ELF-1 (cell line): Measurements from ENCODE around the gene ENDOU.

Source experiments
- DNase-seq: peaks from one replicate; pipeline ENCODE4 v3.0.0-alpha.2; 2016; ENCODE audit warnings: low read depth, low spot score

Gene ENDOU, protein sequence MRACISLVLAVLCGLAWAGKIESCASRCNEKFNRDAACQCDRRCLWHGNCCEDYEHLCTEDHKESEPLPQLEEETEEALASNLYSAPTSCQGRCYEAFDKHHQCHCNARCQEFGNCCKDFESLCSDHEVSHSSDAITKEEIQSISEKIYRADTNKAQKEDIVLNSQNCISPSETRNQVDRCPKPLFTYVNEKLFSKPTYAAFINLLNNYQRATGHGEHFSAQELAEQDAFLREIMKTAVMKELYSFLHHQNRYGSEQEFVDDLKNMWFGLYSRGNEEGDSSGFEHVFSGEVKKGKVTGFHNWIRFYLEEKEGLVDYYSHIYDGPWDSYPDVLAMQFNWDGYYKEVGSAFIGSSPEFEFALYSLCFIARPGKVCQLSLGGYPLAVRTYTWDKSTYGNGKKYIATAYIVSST

DNA sequence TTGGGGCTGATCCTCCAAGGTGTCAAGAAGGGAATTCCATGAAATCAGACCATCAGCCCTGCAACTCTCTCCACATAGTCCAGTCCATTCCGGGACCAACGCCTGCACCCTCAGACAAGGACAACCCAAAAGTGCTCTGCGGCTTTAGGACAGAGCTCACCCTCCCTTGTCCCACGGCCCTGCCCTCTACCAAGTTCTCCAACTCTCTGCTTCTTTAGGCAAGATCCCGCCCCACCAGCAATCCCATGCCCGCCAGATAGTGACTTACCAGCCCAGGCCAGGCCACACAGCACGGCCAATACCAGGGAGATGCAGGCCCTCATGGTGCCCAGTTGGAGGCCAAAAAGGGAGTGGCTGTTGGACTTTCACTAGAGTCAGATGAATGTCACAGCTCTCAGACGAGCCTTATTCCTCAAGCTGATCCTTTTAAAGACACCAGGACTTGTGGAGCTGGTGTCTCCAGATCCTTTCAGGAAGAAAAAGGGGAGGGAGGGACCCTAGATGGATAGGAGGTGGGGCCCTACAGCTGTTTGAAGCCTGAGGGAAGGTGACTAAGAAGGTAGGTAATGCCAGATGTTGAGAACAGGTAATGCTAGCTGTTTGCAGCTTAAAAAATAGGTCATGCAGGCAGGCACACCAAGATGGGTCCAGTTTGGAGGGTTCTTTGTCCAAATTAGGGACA is at the start of gene ENDOU:
Gene ENDOU (minus strand): TSS at position 400 of the 682 bp plus-strand sequence. CDS start 77 bp downstream, at position 323.
- DNase-seq = no peak

DNA sequence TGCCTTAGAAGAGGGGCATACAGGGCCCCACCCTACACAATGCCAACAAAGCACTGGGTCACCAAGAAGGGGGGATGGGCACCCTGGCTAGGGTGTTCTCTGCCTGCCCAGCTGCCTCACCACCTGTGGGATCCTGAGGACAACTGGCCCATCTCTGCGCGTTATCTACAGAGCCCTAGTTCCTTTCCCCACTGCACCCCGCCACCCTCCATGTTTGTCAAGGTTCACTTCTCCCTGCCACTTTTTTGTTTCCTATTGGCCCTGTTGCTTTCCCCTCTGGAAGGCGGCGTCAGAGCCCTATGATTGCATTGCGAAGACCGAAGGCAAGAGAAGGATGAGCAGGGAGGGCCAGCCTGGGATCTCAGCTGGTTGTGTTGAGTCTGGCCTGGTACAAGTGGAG is 49.4 kb upstream of the ENDOU start:
- no peak for DNase-seq

DNA sequence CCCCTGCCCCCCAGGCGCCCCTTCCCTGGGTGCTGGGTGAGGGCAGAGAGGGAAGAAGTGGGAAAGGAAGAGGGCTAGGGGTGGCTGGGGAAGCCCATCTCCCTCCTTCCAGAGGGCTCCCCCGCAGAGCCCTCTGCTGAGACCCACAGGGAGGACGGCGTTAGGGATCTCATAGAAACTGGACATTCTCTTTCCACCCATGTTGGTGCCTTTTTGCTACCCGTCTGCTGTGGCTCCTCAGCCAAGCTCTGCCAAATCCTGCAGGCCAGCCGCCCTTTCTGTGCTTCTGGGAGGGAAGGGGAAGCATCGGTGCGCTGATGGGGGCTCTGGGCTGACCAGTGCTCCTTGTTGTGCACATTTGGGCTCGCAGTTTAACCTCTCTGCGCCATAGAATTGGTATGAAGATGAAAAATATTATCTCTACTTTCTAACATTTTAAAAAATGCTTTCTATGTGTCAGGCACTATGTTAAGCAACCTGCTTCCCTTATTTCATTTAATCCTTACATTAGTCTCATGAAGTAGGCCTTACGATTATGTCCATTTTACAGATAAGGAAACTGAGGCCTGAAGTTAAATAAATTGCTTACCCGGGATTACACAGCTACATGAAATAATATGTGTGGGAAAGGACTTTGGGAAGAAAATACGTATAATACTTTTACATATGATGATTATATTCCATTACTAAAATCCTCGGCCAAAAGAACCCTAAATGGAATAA is 48.7 kb upstream of the ENDOU start:
- DNase-seq = peak; percentile 17

DNA sequence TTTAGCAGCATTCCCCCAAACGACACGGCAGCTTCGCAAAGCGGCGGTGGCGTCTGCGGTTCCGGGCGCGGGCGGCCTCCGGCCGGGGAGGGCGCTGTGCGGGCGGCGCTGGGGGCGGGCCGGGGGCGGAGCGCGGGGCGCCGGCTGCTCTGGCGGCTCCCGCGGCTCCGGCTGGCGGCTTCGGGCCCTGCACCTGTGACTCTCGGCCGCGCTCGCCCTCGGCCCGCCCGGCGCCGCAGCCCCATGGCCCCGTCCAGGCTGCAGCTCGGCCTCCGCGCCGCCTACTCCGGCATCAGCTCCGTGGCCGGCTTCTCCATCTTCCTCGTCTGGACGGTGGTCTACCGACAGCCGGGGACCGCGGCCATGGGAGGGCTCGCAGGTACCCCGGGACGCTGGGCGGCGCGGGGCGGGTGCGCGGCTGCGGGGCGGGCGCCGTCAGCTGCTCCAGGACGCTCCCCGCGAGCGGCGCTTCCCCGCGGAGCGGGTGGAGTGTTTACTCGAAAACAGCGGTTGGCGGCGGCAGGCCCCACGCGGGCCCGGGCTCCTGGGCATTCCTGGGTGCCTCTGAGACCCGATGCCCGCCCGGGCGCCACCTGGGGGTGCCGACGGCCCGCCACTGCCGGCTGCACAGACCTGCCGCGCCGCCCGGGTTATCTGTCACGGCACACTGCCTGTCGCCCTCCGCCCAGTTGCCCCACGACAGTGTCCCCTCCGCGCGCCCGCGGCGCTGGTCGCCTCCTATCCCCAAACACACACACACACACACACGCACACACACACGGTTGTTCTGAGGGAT is 48.0 kb upstream of the ENDOU start, which contains the start of gene SLC48A1:
Gene SLC48A1 (plus strand): TSS at position 177 of the 796 bp plus-strand sequence. CDS start 67 bp downstream, at position 244.
- DNase-seq = peak; percentile 47

DNA sequence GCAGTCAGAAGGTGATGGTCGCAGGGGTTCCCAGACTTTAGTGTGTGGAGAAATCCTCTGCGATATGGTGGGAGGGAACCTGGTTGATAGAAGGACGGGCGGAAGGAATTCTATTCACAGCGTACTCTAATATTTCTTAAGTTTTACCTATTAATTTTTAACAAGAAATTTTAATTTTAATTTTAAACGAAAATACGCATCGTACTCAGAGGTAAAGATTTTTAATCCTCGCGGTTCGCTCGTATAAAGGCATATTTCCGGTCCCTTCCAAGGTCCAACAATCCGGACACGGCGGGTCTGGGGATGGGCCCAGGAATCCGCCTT is 47.4 kb upstream of the ENDOU start:
- no peak for DNase-seq

DNA sequence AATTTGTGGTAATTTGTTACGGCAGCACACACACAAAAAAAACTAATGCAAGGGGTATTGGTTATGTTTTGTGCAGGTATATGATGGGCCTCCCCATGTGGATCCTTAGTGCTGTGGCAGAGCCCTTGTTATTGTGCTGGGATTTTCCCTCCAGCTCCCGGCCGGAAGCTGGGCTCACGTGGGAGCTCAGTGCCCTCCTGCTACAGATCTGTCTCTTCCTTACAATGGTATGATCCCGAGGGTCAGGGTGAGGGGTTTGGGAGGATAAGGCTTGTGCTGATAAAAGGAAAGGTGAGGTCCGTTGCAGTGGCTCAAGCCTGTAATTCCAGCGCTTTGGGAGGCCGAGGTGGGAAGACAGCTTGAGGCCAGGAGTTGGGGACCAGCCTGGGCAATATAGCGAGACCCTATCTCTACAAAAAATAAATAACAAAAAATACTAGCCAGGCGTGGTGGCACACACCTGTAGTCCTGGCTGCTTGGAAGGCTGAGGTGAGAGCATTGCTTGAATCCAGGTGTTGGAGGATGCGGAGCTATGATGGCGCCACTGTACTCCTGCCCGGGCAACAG is 46.9 kb upstream of the ENDOU start:
- peak; percentile 41 for DNase-seq

DNA sequence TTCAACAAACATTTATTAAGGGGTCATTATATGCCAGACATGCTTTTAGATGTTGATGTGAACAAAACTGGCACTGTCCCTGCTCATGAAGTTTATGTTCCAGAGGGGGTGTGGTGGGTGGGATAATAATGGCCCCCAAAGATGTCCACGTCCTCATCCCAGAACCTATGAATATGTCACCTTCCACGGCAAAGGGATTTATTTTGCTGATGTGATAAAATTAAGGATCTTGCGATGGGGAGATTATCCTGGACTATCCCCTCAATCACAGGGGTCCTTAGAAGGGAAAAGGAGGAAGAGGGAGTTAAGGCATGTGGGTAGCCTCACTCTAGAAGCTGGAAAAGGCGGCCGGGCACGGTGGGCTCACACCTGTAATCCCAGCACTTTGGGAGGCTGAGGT is 46.0 kb upstream of the ENDOU start:
- no peak for DNase-seq

DNA sequence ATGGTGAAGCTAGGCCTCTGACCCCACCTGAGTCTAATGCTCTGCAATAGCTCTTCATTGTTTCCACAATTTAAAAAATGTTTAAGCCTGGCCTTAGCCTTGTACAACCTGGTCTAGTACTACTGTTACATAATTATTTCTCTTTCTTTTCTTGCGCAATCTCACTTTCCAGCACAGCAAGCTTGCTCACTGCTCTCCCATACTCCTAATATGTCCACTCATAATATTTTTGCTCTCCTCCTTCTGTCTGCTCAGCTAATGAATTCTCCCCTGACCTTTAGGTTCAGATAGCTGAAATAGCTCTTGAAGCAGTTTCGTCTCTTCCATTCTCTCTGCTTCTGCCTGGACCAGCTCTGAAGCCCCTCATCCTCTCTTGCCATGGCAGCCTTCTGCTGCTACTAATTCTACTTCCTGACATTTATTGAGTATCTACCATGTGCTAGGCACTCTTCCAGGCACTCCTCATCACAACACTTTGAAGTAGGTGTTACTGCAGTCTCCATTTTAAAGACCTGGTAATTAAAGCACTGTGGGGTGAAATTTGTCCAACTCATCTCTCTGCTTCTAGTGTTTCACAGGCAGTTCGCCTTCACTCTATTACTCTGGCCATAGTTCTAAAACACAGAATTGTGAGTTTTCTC is 44.9 kb upstream of the ENDOU start:
- DNase-seq = no peak

DNA sequence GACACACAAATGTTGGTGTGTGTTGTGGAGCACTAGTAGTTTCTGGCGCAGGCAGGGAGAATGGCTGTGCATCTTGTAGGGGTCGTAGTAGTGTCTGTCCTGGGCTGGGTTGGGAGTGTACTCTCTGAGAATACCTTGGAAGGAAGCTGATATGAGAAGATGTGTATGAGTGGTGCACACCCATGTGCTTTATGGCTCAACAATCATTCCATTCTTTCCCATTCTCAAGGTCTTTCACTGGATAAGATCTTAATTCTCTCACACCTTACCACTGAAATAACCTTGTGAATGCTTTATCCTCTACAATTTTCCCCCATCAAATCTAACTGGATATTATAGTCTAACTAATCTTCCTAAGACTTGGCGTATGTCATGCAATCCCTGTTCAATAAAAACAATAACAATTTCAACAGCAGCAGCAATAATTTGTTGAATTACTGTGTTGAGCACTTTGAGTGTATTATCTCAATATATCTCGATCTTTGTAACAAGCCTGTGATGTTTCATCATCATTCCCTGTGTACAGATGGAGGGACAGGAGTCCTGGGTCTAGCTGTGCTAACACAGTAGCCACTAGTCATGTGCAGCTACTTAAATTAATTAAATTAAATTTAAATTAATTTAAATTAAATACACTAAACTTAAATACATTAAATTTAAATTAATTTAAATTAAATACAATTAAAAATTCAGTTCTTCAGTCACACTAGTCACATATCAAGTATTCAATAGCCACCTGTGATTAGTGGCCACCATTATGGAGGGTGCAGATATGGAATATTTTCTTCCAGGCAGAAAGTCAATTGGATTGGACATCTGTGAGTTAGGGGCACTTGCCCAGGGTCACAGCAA is 44.2 kb upstream of the ENDOU start:
- DNase-seq = no peak

DNA sequence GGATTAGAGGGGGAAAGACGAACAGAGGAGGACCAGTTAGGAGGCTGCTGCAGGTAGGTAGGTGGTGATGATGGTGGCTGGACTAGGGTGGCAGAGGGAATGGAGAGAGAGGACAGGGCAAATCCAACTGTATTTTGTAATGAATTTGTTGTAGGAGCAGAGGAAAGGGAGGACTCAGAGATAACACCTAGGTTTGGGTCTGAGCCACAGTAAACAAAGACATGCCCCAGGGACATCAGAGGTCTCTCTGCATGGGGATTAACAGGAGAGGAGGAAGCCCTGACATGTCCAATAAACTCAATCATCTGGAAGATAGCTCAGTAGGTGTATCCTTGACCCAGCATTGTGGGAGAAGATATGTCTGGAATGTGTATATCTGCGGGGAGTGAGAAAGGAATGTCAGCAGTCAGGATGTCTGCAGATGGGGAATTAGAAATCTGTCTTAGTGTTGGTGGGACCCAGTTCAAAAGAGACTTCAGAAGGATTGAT is 43.1 kb upstream of the ENDOU start:
- peak; percentile 60 for DNase-seq

DNA sequence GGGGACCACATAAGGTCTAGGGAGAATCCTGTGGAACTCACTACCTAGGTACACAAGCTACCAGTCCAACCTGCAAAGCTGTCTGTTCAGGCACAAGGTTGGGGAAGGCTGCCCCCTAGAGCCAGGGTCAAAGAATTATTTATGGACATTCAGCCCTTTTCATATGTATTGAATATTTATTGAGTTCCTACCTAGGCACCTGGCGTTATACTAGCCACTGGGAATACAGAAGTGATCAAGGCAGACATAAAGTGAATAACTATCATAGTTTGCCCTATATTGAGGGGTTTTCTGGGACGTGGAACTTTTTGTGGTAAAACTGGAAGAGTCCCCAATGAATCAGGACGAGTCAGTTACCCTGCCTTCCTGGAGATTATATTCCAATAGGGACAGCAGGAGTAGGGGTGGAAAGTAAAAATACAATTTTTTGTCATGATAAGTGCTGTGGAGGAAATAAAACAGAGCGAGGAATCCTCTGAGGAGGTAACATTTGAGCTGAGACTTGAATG is 42.0 kb upstream of the ENDOU start:
- DNase-seq = no peak

DNA sequence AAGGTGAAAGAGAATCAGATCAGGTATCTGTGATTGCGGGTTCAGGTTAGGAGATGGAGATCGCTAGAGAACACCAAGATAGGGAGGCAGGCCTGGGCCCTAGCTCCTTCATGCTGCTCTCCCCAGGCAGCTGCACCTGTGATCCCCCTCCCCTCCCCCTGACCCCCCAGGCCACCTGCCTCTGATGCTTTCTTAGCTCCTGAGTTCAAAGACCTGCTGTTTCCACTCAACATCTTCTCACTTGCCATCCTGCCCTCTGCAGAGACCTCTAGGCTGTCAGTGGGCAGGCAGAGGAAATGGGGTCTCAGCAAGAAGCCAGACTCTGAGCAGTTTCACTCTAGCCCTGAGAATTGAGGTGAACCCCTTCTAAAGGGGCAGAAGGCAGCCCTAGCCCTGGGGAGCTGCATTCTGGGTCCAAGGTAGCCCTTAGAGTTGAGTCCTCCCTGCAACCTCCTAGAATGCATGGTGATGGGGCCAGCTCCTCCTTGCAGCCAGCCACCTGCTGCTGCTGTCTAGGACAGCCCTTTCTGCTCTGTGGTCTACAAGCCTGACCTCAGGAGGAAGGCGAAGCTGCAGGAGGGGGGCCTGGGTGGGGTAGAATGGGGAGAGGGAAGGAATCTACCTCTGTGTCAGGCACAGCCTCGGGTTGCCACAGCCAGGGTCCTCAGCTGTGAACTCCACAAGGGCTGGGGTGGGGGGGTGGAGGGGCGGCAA is 41.4 kb upstream of the ENDOU start:
- DNase-seq = no peak

DNA sequence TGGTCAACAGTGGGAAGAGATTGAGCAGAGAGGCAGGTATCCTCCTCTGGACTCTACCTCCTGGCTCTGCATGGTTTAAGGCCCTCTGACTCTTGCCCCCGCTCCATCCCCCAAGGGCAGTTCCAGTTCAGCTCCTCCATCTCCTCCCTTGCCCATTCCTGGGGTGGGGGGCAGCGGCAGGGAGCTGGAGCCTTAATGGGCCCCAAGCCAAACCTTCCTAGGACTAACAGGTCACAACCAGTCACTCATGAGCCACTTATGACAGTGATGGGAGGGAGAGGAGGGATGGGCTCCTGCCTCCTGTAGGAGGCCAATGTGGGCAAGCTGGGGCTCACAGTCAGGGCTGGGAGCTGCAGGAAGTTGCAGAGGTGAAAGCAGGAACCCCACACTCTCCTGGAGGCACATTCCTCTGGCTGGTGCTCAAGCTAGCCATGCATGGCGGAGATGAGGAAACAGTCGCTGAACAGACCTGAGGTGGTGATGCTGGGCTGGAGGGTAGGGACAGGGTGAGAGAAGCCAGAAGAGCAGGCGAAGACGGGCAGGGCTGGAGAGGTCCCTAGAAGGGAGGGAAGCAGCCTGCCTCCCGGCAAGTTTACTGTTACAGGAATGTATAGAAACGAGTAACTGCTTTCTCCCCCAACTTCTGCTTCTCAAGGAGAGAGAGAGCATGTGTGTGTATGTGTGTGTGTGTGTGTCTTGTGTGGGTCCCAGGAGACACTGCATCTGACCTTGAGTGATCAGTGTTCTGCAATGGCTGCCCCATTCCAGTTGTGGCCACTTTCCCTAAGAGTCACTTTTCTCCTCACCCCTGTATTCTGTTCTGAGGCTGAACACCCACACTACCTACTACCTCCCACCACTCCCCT is 38.4 kb upstream of the ENDOU start:
- peak; percentile 48 for DNase-seq

DNA sequence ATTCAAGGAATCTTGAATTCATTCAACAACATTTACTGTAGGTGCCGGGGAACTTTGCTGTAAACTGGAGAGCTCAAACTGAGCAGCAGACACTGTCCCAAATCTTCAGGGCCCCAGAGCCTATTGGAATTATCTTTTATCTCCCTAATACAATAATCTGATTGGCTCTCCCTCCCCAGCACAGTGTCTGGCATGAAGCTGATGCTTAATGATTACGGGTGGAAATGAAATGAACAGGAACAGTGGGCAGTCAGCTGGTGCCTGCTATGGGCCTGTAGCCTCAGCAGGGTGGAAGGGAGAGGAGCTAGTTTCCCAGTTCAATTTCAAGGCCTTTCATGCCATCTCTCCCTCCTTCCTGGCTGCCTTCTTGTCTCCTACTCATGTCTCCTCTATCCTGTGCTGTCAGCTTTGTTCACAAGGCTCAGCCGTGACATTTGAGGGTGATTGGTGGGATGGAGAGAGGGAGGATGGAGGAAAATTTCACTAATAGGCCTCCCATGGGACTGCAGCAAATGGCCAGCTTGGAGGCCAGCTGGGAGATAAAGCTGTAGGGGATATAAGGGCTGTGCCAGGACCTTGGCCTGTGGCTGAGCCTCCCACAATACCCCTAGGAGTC is 37.7 kb upstream of the ENDOU start:
- DNase-seq = no peak

DNA sequence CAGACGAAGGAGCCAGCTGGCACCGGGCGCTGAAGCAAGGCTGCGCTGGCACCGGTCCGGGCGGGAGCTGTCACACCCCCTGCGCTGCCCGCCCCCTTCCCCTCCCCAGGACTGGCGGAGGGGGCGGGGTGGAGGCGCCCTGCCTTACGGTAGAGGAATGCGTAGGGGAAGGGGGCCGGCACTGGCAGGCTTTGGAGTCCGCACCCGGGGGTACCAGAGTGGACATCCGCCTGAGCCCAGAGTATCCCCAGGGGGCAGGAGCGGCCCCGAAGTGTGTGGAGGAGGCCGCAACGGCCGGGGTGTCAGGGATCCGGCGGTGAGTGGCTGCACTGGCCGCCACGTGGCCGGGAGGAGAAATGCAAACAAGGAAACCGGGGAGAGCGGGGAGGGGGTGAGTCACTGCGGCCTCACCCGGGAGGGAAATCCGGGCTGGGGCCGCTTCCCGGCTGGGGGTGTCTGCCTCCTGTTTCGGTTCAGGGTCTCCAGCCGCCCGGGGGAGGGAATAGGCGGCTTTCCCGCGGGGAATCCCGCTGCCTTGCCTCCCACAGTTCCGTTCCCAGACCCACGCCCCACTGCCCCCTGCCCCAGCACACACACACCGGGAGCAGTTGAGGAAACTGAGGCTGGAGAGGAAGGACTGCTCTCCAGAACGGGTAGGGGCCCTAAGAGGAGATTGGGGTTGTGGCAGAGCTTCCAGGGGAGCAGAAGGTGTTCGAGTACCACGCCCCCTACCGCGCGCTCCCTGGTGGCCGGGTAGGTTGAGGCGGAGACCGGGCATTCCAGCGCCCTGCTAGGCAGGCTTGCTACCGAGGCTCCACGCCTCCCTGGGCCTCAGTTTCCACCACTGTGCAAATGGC is 33.8 kb upstream of the ENDOU start, which contains the start of gene RAPGEF3:
Gene RAPGEF3 (minus strand): TSS at position 47 of the 857 bp plus-strand sequence. CDS start 324 bp downstream, outside the sequence.
- peak; percentile 83 for DNase-seq

DNA sequence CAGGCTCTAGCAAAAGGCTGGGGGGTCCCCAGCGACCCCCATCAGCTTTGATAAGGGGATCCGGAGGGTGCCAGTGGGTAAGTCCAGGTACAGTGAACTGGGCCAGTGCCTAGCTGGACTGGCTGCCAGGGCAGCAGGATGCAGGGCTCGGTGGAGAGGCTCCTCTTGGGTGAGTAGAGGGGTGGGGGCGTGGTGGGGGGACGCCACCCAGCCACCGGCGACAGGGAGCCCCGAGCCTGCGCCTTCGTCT is 33.2 kb upstream of the ENDOU start:
- DNase-seq = no peak
